ENCODE data around the gene TPSAB1. TPM values are rescaled to one million over a fixed set of nuclear protein-coding genes. Genes with fewer than 3 reads are reported as not detected.
"Not testable (repeated sequence)": the region's sequence is repeated elsewhere in the genome, so short reads cannot be mapped to it uniquely, and the experiment has no call there.

Gene TPSAB1
- total RNA-seq, 4 donors from 2014 or later, result 3.9 to 96.2 (median 14.2) TPM

GRCh38 chr16:1245452-1246020 lies 5.0 kb downstream of the TPSAB1 start:
- no peaks in the 10 kb centered on the region for H3K36me3 ChIP-seq
- no peak overlapping the region for H3K4me3 ChIP-seq
- no peaks in the 10 kb centered on the region for H3K9me3 ChIP-seq
- no peak for DNase-seq
- H3K4me1 ChIP-seq, result no peaks in the 10 kb centered on the region
- no peaks in the 10 kb centered on the region for H3K27me3 ChIP-seq
- H3K27ac ChIP-seq, result no peak overlapping the region
- no peak for TF ChIP-seq CTCF (IDR thresholded peaks at IDR 0.05)
- TF ChIP-seq POLR2A (IDR thresholded peaks at IDR 0.05), result no peak
- intact Hi-C loops (cut with DNase I; ENCODE audit: low total_unique reads), result no loop called here

- H3K9me3 ChIP-seq; H3K4me3 ChIP-seq; DNase-seq; H3K36me3 ChIP-seq; intact Hi-C loops (cut with DNase I; ENCODE audit: low total_unique reads); H3K27ac ChIP-seq; H3K4me1 ChIP-seq; H3K27me3 ChIP-seq: not testable (repeated sequence)
These were observed 7.5 kb downstream of the TPSAB1 start for GRCh38 chr16:1247903-1248537.

- H3K36me3 ChIP-seq; DNase-seq; H3K9me3 ChIP-seq; H3K4me3 ChIP-seq; H3K27ac ChIP-seq; intact Hi-C loops (cut with DNase I; ENCODE audit: low total_unique reads); H3K27me3 ChIP-seq; H3K4me1 ChIP-seq: not testable (repeated sequence)
These were observed 8.7 kb downstream of the TPSAB1 start for GRCh38 chr16:1249031-1249755.

GRCh38 chr16:1253701-1254364 lies 13.3 kb downstream of the TPSAB1 start:
- DNase-seq; H3K4me3 ChIP-seq; H3K27me3 ChIP-seq; H3K9me3 ChIP-seq; H3K27ac ChIP-seq; intact Hi-C loops (cut with DNase I; ENCODE audit: low total_unique reads); H3K4me1 ChIP-seq; H3K36me3 ChIP-seq: not testable (repeated sequence)

- H3K9me3 ChIP-seq; intact Hi-C loops (cut with DNase I; ENCODE audit: low total_unique reads); H3K4me3 ChIP-seq; H3K36me3 ChIP-seq; H3K27ac ChIP-seq; DNase-seq; H3K4me1 ChIP-seq; H3K27me3 ChIP-seq: not testable (repeated sequence)
These were observed 14.3 kb downstream of the TPSAB1 start for GRCh38 chr16:1254821-1255220.

- H3K36me3 ChIP-seq; H3K27ac ChIP-seq; H3K9me3 ChIP-seq; H3K4me3 ChIP-seq; intact Hi-C loops (cut with DNase I; ENCODE audit: low total_unique reads); DNase-seq; H3K4me1 ChIP-seq; H3K27me3 ChIP-seq: not testable (repeated sequence)
These were observed 15.0 kb downstream of the TPSAB1 start, which contains the start of gene TPSD1 for GRCh38 chr16:1255276-1256122. TPSD1 (plus strand) TSS chr16:1256069; CDS start chr16:1256281, 212 bp downstream.

- not testable (repeated sequence) for H3K27me3 ChIP-seq
These were observed 15.9 kb downstream of the TPSAB1 start for GRCh38 chr16:1256296-1256873.

More at GRCh38 chr16:1256296-1256873, 15.9 kb downstream of the TPSAB1 start:
- intact Hi-C loops (cut with DNase I; ENCODE audit: low total_unique reads); H3K4me3 ChIP-seq; H3K9me3 ChIP-seq; H3K36me3 ChIP-seq; DNase-seq; H3K4me1 ChIP-seq; H3K27ac ChIP-seq: not testable (repeated sequence)

Measured in uterus (tissue), 4 donors.